GM12878 (cell line): ENCODE results near the gene FTSJ1. TPM values are rescaled to one million over a fixed set of nuclear protein-coding genes. Genes with fewer than 3 reads are reported as not detected.
"Not testable (repeated sequence)": the region's sequence is repeated elsewhere in the genome, so short reads cannot be mapped to it uniquely, and the experiment has no call there.

Source experiments
- ATAC-seq: fragments of 200-7000 bp; cut with Tn5 transposase; 3 replicates; pipeline ENCODE4 v1.9.1; 2020; ENCODE audit warnings: mild to moderate bottlenecking, moderate library complexity
- BruUV-seq: library from RNA; stranded (reverse); fragments of 400-500 nt; replicated peaks from 2 replicates; lab custom pipeline; 2021; lab: Mats Ljungman, UMichigan
- CTCF ChIA-PET: fragments of 300-600 bp; sonication (Branson Sonifier 250); formaldehyde crosslinking; extraction: SDS; loops from one replicate; lab custom pipeline; 2021; ENCODE audit warnings: inconsistent platforms; lab: Yijun Ruan, JAX
- POLR2A ChIA-PET: fragments of 350-600 bp; formaldehyde crosslinking; extraction: SDS; loops from one replicate; lab custom pipeline; 2021; ENCODE audit warnings: inconsistent platforms; lab: Charles Lee
- RAD21 ChIA-PET: fragments of 300-600 bp; sonication (Branson Sonifier 250); formaldehyde crosslinking; loops from one replicate; lab custom pipeline; 2023; ENCODE audit warnings: antibody characterized with exemption; ENCODE audit not compliant: unreplicated experiment; lab: Charles Lee
- SMC1A ChIA-PET: fragments of 300-600 bp; sonication (Branson Sonifier 250); formaldehyde crosslinking; loops from one replicate; lab custom pipeline; 2023; ENCODE audit not compliant: unreplicated experiment, uncharacterized antibody; lab: Charles Lee
- DNase-seq: peaks from one replicate; pipeline ENCODE4 v3.0.0-alpha.2; 2011; ENCODE audit warnings: low read depth, low spot score
- FAIRE-seq: peaks from 3 replicates; lab custom pipeline; 2011; peaks lifted over from hg19 to GRCh38; lab: Jason Lieb, UNC
- H2AFZ ChIP-seq: 2 replicates; pipeline ENCODE4 v1.6.0; 2011; ENCODE audit warnings: low read depth, low read length, control low read depth; ENCODE audit not compliant: control insufficient read depth
- H3K27ac ChIP-seq: 2 replicates; pipeline ENCODE4 v1.5.1; 2011; ENCODE audit warnings: control low read depth; ENCODE audit not compliant: control insufficient read depth, insufficient read depth
- H3K27me3 ChIP-seq, 2 experiments: replicated peaks in 1 of 2; 2 replicates each; pipeline versions ENCODE4 v1.6.0 to v1.6.1; 2011; ENCODE audit warnings: low read length in 1 of 2; ENCODE audit not compliant: control insufficient read depth in 2 of 2, insufficient read depth in 2 of 2
- H3K36me3 ChIP-seq, 2 experiments: 2 replicates each; pipeline ENCODE4 v1.5.1; 2011; ENCODE audit warnings: low read length in 1 of 2; ENCODE audit not compliant: control insufficient read depth in 2 of 2, insufficient read depth in 2 of 2
- H3K4me1 ChIP-seq: 2 replicates; pipeline ENCODE4 v1.6.1; 2011; ENCODE audit warnings: mild to moderate bottlenecking, low read length, moderate library complexity, mixed read lengths; ENCODE audit not compliant: control insufficient read depth, insufficient read depth
- H3K4me2 ChIP-seq: 2 replicates; pipeline ENCODE4 v1.6.0; 2011; ENCODE audit warnings: control low read depth; ENCODE audit not compliant: control insufficient read depth, insufficient read depth
- H3K4me3 ChIP-seq: fragments of 200-600 bp; sonication (generic); 2 replicates; pipeline ENCODE4 v1.5.1; 2016
- H3K79me2 ChIP-seq: 2 replicates; pipeline ENCODE4 v1.6.0; 2011; ENCODE audit warnings: low read length; ENCODE audit not compliant: control insufficient read depth, insufficient read depth
- H3K9ac ChIP-seq: 2 replicates; pipeline ENCODE4 v1.8.0; 2011; ENCODE audit warnings: low read length, control low read depth, mixed read lengths; ENCODE audit not compliant: control insufficient read depth, insufficient read depth
- H3K9me3 ChIP-seq: replicated peaks from 3 replicates; pipeline ENCODE4 v1.5.1; 2011; ENCODE audit warnings: mild to moderate bottlenecking, low read length; ENCODE audit not compliant: control insufficient read depth, insufficient read depth
- H4K20me1 ChIP-seq: 2 replicates; pipeline ENCODE4 v1.6.0; 2011; ENCODE audit not compliant: control insufficient read depth, insufficient read depth
- CREB1 ChIP-seq: IDR thresholded peaks from 2 replicates; pipeline ENCODE4 v1.6.1; 2012; ENCODE audit warnings: low read depth, mild to moderate bottlenecking, inconsistent platforms
- CREM ChIP-seq: IDR thresholded peaks from 2 replicates; pipeline ENCODE4 v1.6.1; 2014; ENCODE audit warnings: antibody characterized with exemption, low read depth
- DPF2 ChIP-seq: fragments of 450-650 bp; IDR thresholded peaks from 2 replicates; pipeline ENCODE4 v1.6.1; 2017; ENCODE audit warnings: mild to moderate bottlenecking
- IKZF1 ChIP-seq: fragments of 450-650 bp; conservative IDR thresholded peaks from 2 replicates; pipeline ENCODE4 v1.6.1; 2017; ENCODE audit warnings: antibody characterized with exemption, mild to moderate bottlenecking
- NFYB ChIP-seq: IDR thresholded peaks from 2 replicates; pipeline ENCODE4 v1.6.1; 2011; ENCODE audit warnings: low read depth, mild to moderate bottlenecking, low read length, improper control_type of control experiment, moderate library complexity; ENCODE audit not compliant: insufficient read depth
- RFX5 ChIP-seq: IDR thresholded peaks from 2 replicates; pipeline ENCODE4 v1.6.1; 2011; ENCODE audit warnings: low read depth, low read length, improper control_type of control experiment
- TCF7 ChIP-seq: IDR thresholded peaks from 2 replicates; pipeline ENCODE4 v1.6.1; 2014; ENCODE audit warnings: antibody characterized with exemption, borderline replicate concordance
- WGBS: methylation state at CpG from one replicate; pipeline ENCODE4 v1.1.6; 2016; ENCODE audit warnings: low lambda C conversion rate; ENCODE audit not compliant: insufficient replicate concordance, insufficient coverage; ENCODE audit errors: missing lambda C conversion rate; 5-methylcytosine and 5-hydroxymethylcytosine counted together
- in situ Hi-C: fragments of 300-500 bp; cut with MboI; formaldehyde crosslinking; loops from 9 replicates; pipeline ENCODE4 v1.14.3; 2018; ENCODE audit warnings: mixed read lengths
- intact Hi-C: fragments of 100-400 bp; cut with micrococcal nuclease; formaldehyde crosslinking; loops from one replicate; pipeline ENCODE4 v1.14.2; 2022; ENCODE audit not compliant: unreplicated experiment
- polyA plus RNA-seq, 11 experiments: library from polyadenylated mRNA; depleted of rRNA in 4 of 11; unstranded in 6 of 11; stranded (reverse) in 5 of 11; fragments of >200 nt; fragmentation: Nextera tagmentation in 4 of 11; fragmentation: Illumina TruSeq in 1 of 11; extraction: Ambion mirVana in 4 of 11; extraction: Trizol in 1 of 11; gene quantifications; 1 replicate in 1 of 11; 2 replicates in 10 of 11; pipeline versions ENCODE4 v1.2.1 to v1.2.3, GENCODE V29; 2011 to 2016; ENCODE audit warnings: inconsistent platforms in 2 of 11, missing spikeins in 2 of 11, low read depth in 1 of 11
- total RNA-seq, 4 experiments: library from RNA; depleted of rRNA in 3 of 4; stranded (reverse); fragments of >200 nt in 3 of 4; fragmentation: Illumina TruSeq in 1 of 4; extraction: Trizol in 1 of 4; gene quantifications; 2 replicates each; pipeline versions ENCODE4 v1.2.1 to v1.2.3, GENCODE V29; 2013 to 2021
- TF ChIP-seq, protein P1 (sequence below): IDR thresholded peaks from 2 replicates; pipeline ENCODE4 v1.6.1; 2011; ENCODE audit warnings: low read depth, low read length, improper control_type of control experiment, borderline replicate concordance
- TF ChIP-seq, protein P2 (sequence below): fragments of 450-650 bp; IDR thresholded peaks from 2 replicates; pipeline ENCODE4 v1.6.1; 2016; ENCODE audit warnings: mild to moderate bottlenecking, moderate library complexity, borderline replicate concordance
- TF ChIP-seq, protein P3 (sequence below): IDR thresholded peaks from 2 replicates; pipeline ENCODE4 v1.6.1; 2012; ENCODE audit warnings: mild to moderate bottlenecking, low read depth, low read length

Gene FTSJ1
- total and polyA plus RNA-seq, 10 of the 15 experiments (the other 5 are each of a cell fraction or from before 2014, with no cell fraction given), result 8.8 to 87.8 (median 57.9) TPM

DNA sequence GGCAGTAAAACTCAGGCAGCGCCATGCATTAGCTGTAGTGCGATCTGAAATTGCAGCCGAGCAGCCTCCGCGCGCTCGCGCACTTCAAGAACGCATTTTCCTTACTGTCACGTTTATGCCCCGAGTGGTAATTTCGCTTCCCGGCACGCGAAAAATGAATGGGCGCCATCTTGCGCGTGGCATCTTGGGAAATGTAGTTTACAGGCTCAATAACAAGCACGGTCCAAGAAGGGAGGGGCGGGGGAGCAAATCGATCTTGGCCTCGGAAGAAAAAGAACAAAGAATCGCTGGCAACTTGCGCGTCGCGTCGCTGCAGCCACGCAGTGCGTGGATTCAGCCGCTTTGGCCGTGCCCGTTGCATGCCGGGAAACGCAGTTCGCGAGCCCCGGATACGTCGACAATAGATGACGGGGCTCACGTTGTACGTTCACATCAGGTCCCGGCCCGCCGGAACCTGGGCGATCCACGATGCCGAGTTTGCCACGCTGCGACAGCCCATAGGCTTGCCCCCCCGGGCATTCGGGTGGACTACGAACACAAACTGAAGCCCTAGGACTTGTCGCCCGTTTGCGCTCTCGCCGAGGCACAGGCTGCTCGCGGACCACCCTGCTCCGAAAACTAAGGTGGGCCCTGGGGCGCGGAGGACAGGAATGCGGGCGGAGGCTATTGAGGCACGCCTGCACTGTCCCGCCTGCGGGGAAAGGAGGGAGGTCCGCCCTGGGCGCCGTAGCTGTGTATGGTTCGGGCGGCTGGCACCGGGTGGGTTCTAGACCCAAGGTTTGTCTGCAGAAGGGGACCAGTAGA, at the start of gene FTSJ1 (continued):
- TF ChIP-seq, protein P1, sequence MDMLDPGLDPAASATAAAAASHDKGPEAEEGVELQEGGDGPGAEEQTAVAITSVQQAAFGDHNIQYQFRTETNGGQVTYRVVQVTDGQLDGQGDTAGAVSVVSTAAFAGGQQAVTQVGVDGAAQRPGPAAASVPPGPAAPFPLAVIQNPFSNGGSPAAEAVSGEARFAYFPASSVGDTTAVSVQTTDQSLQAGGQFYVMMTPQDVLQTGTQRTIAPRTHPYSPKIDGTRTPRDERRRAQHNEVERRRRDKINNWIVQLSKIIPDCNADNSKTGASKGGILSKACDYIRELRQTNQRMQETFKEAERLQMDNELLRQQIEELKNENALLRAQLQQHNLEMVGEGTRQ, result no peak
- TF ChIP-seq NFYB (peak; percentile 59; the same call in 1 of the 2 replicates), RFX5 (peak; percentile 60), IKZF1 (peak; percentile 90), CREM (peak; percentile 98), TCF7 (no peak), DPF2 (peak; percentile 5; the same call in 1 of the 2 replicates), CREB1 (peak; percentile 98)
- TF ChIP-seq, protein P2, sequence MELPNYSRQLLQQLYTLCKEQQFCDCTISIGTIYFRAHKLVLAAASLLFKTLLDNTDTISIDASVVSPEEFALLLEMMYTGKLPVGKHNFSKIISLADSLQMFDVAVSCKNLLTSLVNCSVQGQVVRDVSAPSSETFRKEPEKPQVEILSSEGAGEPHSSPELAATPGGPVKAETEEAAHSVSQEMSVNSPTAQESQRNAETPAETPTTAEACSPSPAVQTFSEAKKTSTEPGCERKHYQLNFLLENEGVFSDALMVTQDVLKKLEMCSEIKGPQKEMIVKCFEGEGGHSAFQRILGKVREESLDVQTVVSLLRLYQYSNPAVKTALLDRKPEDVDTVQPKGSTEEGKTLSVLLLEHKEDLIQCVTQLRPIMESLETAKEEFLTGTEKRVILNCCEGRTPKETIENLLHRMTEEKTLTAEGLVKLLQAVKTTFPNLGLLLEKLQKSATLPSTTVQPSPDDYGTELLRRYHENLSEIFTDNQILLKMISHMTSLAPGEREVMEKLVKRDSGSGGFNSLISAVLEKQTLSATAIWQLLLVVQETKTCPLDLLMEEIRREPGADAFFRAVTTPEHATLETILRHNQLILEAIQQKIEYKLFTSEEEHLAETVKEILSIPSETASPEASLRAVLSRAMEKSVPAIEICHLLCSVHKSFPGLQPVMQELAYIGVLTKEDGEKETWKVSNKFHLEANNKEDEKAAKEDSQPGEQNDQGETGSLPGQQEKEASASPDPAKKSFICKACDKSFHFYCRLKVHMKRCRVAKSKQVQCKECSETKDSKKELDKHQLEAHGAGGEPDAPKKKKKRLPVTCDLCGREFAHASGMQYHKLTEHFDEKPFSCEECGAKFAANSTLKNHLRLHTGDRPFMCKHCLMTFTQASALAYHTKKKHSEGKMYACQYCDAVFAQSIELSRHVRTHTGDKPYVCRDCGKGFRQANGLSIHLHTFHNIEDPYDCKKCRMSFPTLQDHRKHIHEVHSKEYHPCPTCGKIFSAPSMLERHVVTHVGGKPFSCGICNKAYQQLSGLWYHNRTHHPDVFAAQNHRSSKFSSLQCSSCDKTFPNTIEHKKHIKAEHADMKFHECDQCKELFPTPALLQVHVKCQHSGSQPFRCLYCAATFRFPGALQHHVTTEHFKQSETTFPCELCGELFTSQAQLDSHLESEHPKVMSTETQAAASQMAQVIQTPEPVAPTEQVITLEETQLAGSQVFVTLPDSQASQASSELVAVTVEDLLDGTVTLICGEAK, result peak; percentile 58; the same call in 1 of the 2 replicates
- TF ChIP-seq, protein P3, sequence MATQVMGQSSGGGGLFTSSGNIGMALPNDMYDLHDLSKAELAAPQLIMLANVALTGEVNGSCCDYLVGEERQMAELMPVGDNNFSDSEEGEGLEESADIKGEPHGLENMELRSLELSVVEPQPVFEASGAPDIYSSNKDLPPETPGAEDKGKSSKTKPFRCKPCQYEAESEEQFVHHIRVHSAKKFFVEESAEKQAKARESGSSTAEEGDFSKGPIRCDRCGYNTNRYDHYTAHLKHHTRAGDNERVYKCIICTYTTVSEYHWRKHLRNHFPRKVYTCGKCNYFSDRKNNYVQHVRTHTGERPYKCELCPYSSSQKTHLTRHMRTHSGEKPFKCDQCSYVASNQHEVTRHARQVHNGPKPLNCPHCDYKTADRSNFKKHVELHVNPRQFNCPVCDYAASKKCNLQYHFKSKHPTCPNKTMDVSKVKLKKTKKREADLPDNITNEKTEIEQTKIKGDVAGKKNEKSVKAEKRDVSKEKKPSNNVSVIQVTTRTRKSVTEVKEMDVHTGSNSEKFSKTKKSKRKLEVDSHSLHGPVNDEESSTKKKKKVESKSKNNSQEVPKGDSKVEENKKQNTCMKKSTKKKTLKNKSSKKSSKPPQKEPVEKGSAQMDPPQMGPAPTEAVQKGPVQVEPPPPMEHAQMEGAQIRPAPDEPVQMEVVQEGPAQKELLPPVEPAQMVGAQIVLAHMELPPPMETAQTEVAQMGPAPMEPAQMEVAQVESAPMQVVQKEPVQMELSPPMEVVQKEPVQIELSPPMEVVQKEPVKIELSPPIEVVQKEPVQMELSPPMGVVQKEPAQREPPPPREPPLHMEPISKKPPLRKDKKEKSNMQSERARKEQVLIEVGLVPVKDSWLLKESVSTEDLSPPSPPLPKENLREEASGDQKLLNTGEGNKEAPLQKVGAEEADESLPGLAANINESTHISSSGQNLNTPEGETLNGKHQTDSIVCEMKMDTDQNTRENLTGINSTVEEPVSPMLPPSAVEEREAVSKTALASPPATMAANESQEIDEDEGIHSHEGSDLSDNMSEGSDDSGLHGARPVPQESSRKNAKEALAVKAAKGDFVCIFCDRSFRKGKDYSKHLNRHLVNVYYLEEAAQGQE, result no peak
- TF ChIP-seq, all 136 proteins: peak for 28

DNA sequence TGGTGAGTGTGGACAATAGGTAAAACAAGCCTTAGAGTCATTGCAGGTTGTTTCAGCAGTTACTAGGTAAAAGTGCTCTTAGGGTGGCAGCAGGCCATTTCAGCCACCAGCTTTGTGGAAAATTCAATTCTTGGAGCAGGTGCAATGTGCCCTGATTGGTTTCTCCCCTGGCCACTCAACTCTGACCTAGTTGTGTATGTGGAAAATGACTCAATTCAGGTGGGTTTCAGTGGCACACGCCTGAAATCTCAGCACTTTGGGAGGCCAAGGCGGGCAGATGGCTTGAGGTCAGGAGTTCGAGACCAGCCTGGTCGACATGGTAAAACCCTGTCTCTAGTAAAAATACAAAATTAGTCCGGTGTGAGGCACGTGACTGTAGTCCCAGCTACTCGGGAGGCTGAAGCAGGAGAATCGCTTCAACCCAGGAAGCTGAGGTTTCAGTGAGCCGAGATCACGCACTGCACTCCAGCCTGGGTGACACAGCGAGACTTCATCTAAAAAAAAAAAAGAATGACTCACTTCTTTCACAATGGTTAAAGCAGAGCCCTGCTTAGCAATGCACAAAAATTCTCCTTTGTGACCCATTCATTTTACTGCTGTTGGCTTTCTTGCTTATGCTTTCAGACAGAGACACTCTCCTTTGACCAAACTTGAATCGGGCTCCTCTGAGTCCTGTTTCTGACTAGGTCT, 48.8 kb upstream of the FTSJ1 start:
- SMC1A ChIA-PET, H3K36me3 ChIP-seq, H3K27me3 ChIP-seq, H3K4me3 ChIP-seq, H3K9me3 ChIP-seq, DNase-seq, CTCF ChIA-PET, H3K9ac ChIP-seq, BruUV-seq, H2AFZ ChIP-seq, RAD21 ChIA-PET, POLR2A ChIA-PET, intact Hi-C loops, H3K27ac ChIP-seq, H3K79me2 ChIP-seq, H3K4me2 ChIP-seq, FAIRE-seq, H4K20me1 ChIP-seq, H3K4me1 ChIP-seq: not testable (repeated sequence)
- ATAC-seq, result peak; percentile 44; the same call in 1 of the 3 replicates
- in situ Hi-C loops, result loop anchor here (25.0 kb wide), 1 partner anchor 115 kb away; no protein-coding TSS in a partner anchor
- WGBS, result no CpG with 5 or more reads among the region's 12 CpGs
